Measurements from ENCODE around the gene TERB2. TPM values are rescaled to one million over a fixed set of nuclear protein-coding genes. Genes with fewer than 3 reads are reported as not detected.
A peak's percentile ranks its signal among the peaks of the same experiment; 100 is the strongest.
"Not testable (repeated sequence)": the region's sequence is repeated elsewhere in the genome, so short reads cannot be mapped to it uniquely, and the experiment has no call there.

The TERB2 gene
- total RNA-seq, 1 donor from 2014 or later = not detected

DNA sequence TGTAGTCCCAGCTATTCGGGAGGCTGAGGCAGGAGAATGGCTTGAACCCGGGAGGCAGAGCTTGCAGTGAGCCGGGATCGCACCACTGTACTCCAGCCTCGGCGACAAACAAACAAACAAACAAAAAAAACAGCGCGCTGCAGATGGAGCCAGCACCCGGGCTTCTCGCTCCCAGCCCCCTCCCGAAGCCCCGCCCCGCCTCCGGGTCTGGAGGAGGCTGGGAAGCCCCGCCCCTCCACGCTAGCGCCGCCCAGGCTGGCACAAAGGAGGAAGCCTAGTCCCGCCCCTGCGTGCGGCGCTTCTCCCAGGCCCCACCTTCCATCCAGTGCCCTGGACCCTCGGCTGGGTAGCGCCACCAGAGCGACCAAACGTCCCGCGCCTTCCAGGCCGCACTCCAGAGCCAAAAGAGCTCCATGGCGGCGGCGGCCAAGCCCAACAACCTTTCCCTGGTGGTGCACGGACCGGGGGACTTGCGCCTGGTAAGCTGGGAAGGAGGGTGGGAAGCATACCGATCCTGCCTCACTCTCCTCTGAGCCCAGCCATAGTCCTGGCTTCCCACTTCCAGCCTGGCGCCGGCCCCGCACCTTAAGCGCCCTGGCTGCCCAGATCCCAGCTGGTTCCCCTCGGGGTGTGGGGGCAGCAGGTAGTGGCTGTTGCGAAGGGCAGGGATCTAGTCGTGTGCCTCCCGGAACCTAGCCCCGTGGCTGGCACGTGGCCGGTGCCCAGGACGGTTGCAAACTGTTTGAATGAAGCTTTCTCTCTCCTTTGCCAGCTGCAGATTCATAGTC lies 66.6 kb downstream of the TERB2 start, which contains the start of gene SORD:
Gene SORD (plus strand): TSS at position 325 of the 788 bp plus-strand sequence. CDS start 89 bp downstream, at position 414.
- H3K27me3 ChIP-seq (ENCODE audit: control insufficient read depth, insufficient read depth, low read length) = peaks cover 2% of the 10 kb centered on the region
- TF ChIP-seq CTCF (IDR thresholded peaks at IDR 0.05; ENCODE audit: insufficient read depth, low read length, poor library complexity, severe bottlenecking) = no peak
- no peaks in the 10 kb centered on the region for H3K36me3 ChIP-seq (ENCODE audit: control insufficient read depth, insufficient read depth, low read length)
- H3K4me3 ChIP-seq (ENCODE audit: low read depth, low read length) = peak within 1 kb of the TSS; percentile 85
- peak; percentile 53 for DNase-seq (ENCODE audit: low read depth)

DNA sequence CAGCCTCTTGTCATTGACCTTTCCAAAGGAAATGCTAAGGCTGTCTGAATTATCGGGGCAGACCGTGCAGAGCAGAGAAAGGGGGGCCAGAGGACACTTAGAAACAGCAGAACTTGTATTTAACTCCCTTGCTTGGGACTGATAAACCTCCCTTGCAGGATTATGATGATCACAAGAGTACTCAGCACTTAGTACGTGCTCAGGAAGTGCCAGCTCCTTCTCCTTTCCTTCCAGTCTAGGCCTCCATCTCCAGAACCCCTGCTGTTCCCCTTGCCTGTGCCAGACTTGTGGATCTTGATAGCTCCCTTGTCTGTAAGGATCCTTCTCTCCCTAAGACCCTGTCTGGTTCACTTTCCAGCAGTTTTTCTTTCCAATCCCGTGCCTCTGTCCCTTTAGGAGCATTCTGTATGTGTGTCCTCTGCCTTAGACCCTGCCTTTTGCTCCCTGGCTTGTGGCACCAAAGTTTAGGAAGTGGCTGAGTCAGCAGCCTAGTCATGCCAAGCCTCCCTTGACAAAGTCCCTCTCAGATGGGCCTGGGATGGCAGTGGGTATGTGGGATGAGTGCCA lies 67.3 kb downstream of the TERB2 start:
- Histone ChIP-seq H3K4me3 (ENCODE audit: low read depth, low read length) (peak overlapping the region; percentile 85), H3K27me3 (ENCODE audit: control insufficient read depth, insufficient read depth, low read length) (peaks cover 2% of the 10 kb centered on the region), H3K36me3 (ENCODE audit: control insufficient read depth, insufficient read depth, low read length) (no peaks in the 10 kb centered on the region)
- no peak for TF ChIP-seq CTCF (IDR thresholded peaks at IDR 0.05; ENCODE audit: insufficient read depth, low read length, poor library complexity, severe bottlenecking)
- no peak for DNase-seq (ENCODE audit: low read depth)

DNA sequence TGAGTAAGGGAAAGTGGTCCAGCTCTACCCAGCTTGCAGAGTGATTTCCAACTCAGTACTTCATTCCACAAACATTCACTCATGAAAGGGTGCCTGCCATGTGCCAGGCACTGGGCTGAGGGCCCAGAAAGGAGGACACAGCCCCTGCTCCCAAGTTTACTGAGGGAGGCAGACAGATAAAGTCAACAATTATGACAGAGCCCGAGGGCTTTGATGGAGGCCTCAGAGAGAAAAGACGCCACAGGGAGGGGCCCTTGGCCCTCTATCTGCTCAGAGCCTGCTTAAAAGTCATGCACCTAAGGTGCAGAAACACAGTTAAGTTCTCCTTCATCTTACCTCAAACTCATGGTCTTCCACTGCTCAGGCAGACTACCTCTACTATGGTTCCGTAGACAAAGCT lies 68.2 kb downstream of the TERB2 start:
- H3K4me3 ChIP-seq (ENCODE audit: low read depth, low read length); DNase-seq (ENCODE audit: low read depth); H3K27me3 ChIP-seq (ENCODE audit: control insufficient read depth, insufficient read depth, low read length); H3K36me3 ChIP-seq (ENCODE audit: control insufficient read depth, insufficient read depth, low read length): not testable (repeated sequence)

- not testable (repeated sequence) for H3K27me3 ChIP-seq (ENCODE audit: control insufficient read depth, insufficient read depth, low read length); H3K36me3 ChIP-seq (ENCODE audit: control insufficient read depth, insufficient read depth, low read length); DNase-seq (ENCODE audit: low read depth); H3K4me3 ChIP-seq (ENCODE audit: low read depth, low read length)
Observed at GRCh38 chr15:45025627-45026026, 69.1 kb downstream of the TERB2 start.

DNA sequence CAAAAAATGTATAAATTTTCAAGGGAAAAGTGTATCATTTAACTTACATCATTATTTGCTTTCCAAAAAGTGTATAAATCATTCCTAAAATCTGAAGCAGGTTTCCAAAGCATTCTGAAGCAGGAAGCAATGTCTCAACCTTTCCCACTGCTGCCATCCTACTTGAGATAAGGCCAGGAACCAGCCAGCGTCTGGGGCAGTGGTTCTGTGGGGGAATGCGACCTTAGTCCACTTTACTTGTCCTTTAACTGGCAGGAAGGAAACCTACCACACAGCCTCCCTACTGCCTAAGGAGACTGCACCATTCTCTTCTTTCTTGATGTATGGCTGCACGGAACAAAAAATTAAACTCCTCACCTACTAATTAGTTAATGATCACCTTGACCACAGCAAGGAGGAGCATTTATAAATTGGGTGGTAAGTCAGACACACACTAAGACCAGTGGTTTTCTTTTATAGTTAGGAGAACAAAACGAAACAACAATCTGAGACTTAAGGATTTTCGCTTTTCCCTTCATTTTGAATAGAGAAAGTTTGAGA lies 70.2 kb downstream of the TERB2 start:
- no peak overlapping the region for H3K4me3 ChIP-seq (ENCODE audit: low read depth, low read length)
- no peak for DNase-seq (ENCODE audit: low read depth)
- no peaks in the 10 kb centered on the region for H3K36me3 ChIP-seq (ENCODE audit: control insufficient read depth, insufficient read depth, low read length)
- H3K27me3 ChIP-seq (ENCODE audit: control insufficient read depth, insufficient read depth, low read length) = no peaks in the 10 kb centered on the region
- TF ChIP-seq CTCF (IDR thresholded peaks at IDR 0.05; ENCODE audit: insufficient read depth, low read length, poor library complexity, severe bottlenecking) = no peak

DNA sequence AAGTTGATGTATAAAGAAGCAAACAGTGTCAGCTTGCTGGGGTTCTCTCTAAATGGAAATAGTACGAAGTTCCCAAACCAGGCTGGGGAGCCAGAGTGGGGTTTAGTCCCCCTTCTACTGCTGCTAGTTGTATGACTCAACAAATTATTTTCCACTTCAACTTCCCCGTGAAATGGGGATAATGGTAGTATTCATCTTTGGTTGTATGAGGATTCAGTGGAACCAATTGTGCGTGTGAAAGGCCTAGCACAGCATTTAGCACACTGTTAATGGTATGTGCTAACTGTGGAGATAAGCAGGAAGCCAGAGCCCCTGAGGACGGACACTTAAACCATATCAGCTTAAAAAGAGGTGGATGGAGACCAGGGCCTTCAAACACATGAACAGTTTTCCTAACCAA lies 70.7 kb downstream of the TERB2 start:
- no peak for DNase-seq (ENCODE audit: low read depth)
- Histone ChIP-seq H3K4me3 (ENCODE audit: low read depth, low read length) (no peak overlapping the region), H3K27me3 (ENCODE audit: control insufficient read depth, insufficient read depth, low read length) (no peaks in the 10 kb centered on the region), H3K36me3 (ENCODE audit: control insufficient read depth, insufficient read depth, low read length) (no peaks in the 10 kb centered on the region)
- TF ChIP-seq CTCF (IDR thresholded peaks at IDR 0.05; ENCODE audit: insufficient read depth, low read length, poor library complexity, severe bottlenecking) = no peak

Other genes with a start within 250 kb of the TERB2 start
- 0.33 TPM in 1 of 2 replicates, not detected in the other for gene PATL2, start 245.4 kb upstream of the TERB2 start, total RNA-seq
- 853 and 956 TPM in 2 replicates for gene B2M, start 245.2 kb upstream of the TERB2 start, total RNA-seq
- gene TRIM69, start 220.2 kb upstream of the TERB2 start, total RNA-seq = 9.6 and 12.3 TPM in 2 replicates
- gene SORD, start 66.5 kb downstream of the TERB2 start, total RNA-seq = 30.2 and 44.0 TPM in 2 replicates
- gene DUOX2, start 157.5 kb downstream of the TERB2 start, total RNA-seq = 0.08 and 0.14 TPM in 2 replicates
- not detected in 2 replicates for gene DUOXA2, start 157.6 kb downstream of the TERB2 start, total RNA-seq
- 0.27 TPM in 1 of 2 replicates, not detected in the other for gene DUOXA1, start 173.2 kb downstream of the TERB2 start, total RNA-seq
- gene DUOX1, start 173.3 kb downstream of the TERB2 start, total RNA-seq = 4.1 and 6.6 TPM in 2 replicates
- 0.89 and 1.6 TPM in 2 replicates for gene SHF, start 231.3 kb downstream of the TERB2 start, total RNA-seq